Mucosa of gallbladder (tissue), 1 donor: ENCODE results near the gene PREX1. TPM values are rescaled to one million over a fixed set of nuclear protein-coding genes. Genes with fewer than 3 reads are reported as not detected.
"Not testable (repeated sequence)": the region's sequence is repeated elsewhere in the genome, so short reads cannot be mapped to it uniquely, and the experiment has no call there.

Experiments
- DNase-seq: peaks from one replicate; pipeline ENCODE4 v3.0.0-alpha.2; 2020; ENCODE audit warnings: low spot score
- total RNA-seq: library from RNA; stranded (reverse); gene quantifications from one replicate; pipeline ENCODE4 v1.2.1, GENCODE V29; 2021
- donor health status: DM: no; HTN: no; CAD: no.

PREX1 gene
- total RNA-seq, 1 donor from 2014 or later, result 29.8 TPM

DNA sequence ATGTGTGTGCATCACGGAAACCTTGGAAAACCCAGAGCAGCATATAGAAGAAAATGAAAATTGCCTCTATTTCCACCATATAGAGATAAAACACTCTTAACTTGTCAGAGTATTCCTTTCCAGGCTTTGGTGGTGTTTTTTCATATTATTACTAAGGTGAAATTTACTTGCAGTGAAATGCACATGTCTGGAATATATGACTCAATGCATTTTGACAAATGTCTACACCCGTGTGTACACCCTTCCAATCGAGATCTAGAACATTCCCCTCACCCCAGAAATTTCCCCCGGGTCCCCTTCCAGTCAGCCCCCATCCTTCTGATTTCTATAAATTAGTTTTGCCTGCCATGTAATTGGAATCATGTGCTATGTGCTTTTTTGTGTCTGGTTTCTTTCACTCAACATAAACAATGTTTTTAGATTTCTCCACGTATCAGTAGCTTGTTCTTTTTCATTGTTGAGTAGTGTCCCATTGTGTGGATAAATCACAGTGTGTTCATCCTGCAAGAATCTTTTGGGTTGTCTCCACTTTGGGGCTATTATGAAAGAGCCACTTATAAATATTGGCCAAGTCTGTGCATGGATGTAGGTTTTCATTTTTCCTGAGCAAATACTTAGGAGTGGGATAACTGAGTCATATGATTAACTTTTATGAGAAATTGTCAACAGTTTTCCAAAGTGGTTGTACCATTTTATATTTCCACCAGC, 19.9 kb upstream of the PREX1 start:
- no peak for DNase-seq

DNA sequence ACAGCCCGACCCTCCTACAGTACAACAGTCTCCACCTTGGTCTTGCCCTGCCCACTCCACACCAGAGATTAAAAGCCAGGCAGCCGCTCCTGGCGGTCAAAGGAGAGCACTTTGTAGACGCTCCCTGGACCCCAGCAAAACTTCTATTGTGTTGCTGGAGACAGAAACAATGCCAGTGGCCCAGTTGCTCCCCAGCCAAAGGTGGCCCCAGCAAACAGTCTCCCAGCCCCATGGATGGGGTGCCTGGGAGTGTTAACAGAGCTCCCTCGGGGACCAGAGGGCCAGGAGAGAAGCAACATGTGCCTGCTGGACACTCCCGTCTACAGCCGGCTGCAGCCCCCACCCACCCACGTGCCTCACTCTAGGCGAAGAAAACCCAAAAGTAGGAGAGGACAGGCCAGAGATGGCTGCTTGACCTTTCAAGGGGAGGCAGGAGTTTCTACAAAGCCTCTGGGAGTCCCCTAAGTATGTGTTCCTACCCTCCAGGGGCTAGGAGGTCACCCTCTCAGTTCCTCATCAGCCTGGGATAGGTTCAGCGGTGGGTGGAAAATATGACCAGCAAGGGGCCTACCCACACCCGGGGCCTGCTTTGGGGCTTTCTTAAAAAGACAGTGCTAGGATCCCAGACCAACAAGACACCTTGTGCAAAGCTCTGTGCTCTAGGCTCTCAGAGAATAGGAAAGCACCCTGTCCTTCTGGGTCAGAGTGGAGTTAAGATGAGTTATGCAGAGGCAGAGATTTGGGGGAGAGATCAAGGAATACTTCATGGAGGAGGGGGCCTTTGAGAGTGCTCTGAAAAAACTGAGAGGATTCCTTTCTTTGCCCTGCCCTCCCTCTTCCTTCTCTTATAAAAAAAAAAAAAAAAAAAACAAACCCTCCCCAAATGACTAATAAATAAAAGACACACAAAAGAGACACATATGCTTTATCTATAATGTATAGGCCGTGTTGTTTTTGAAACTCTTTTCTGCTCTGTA, 19.0 kb upstream of the PREX1 start:
- DNase-seq, result no peak

DNA sequence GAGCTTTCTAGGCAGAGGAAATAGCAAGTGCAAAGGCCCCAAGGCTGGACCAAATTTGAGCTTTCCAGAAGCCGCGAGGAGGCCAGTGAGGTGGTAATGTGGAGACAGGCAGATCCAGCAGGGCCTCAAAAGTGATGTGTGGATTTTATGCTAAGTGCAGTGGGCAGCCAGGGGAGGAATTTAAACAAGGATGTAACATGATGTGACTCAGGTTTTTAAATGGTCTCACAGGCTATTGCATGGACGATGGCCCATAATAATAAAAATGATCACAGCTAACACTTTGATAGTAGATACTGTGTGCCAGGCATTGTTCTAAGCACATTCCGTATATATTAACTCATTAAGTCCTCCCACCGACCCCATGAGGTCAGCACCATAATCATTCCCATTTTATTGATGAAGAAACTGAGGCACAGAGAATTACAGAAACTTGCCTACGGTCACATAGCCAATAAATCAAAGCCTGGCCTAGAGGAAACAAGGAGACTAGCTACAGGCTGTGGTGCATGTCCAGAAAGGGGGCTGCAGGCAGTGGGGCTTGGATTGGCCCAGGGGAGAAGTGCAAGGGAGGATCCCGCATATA, 18.0 kb upstream of the PREX1 start:
- DNase-seq, result no peak

DNA sequence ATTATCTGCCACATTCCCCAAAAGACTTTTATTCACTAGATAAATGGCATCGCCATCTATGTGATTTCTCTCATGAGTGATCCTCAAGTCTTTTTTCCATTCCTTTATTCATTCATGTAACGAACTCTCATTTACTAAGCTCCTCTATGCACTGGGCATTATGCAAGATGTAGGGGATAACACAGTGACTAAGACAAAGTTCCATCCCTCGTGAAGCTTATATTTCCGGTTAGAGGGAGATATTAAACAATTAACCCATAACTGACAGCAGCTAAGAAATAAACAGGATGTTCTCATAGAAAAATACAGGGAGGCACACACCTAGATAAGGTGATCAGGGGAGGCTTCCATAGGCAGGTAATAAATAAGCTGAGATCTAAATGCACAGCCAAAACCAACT, 17.2 kb upstream of the PREX1 start:
- no peak for DNase-seq

DNA sequence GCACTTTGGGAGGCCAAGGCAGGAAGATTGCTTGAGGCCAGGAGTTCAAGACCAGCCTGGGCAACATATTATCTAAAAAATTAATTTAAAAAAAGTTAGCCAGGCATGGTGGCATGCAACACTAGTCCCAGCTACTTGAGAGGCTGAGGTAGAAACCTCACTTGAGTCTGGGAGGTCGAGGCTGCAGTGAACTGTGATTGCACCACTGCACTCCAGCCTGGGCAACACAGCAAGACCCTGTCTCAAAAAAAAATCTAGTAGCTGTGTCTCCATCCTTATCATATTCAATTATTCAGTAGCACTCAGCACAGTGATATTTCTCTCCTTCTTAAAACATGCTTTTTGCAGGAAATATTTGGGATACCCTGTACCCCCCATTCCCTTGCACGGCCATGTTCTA, 16.1 kb upstream of the PREX1 start:
- DNase-seq, result not testable (repeated sequence)

DNA sequence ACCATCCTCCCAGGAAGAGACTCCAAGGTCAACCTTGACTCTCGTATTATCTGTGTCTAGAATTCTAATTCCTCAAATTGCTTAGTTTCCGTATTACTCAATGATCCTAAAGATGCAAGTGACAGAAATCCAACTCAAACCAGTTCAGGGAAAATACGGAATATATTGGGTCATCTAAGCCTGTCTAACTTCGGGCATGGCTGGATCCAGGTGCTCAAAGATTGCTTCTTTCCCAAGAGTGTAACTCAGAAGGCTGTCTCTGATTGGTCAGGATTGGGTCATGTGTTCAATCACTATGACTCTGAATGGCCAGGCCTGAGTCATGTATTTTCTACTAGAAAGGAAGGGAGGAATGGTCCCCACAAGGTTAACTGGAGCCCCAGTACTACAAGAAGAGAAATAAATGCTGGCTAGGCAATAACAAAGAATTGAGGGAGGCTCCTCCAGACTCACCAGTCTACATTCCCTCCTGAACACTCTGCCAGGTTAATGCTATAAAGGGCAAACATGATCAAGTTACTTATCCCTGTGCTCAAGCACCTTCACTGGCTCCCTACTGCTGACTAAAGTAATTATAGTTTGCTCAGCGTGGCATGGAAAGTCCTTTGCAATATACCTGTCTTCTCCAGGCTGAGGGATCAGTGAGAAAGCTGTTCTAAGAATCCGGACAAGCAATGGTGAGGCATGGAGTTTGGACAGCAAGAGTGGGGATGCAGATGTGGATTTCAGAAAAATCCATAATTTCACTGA, 15.4 kb upstream of the PREX1 start:
- DNase-seq, result no peak

DNA sequence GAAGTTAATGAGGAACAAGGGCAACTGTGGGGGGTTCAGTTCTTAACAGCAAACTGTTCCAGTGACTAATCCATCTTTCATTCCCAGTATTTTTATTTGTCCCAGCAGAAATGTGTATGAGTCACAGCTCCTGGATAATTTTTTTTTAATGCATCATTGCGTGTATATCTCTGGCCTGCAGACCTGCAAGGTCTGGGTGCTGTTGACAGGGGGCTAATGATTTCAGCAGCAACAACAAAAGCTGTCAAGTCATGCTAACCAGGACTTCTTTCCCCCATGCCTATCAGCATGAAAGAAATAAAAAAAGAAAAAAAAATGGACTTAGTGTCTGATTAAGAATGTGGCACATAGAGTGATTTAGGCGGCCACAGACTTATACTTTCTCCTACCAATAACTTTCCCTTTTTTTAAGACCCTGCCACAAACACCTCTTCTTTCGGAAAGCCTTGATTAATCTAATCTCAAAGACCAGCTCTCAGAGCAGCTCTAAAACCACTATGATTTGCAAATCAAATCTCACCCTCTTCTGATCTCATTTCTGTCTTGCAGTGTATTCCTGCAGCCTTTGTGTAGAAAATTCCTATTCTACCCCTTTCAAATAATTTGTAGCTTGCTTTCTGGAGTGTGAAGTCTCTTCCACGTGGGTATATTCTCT, 14.2 kb upstream of the PREX1 start:
- DNase-seq, result no peak

DNA sequence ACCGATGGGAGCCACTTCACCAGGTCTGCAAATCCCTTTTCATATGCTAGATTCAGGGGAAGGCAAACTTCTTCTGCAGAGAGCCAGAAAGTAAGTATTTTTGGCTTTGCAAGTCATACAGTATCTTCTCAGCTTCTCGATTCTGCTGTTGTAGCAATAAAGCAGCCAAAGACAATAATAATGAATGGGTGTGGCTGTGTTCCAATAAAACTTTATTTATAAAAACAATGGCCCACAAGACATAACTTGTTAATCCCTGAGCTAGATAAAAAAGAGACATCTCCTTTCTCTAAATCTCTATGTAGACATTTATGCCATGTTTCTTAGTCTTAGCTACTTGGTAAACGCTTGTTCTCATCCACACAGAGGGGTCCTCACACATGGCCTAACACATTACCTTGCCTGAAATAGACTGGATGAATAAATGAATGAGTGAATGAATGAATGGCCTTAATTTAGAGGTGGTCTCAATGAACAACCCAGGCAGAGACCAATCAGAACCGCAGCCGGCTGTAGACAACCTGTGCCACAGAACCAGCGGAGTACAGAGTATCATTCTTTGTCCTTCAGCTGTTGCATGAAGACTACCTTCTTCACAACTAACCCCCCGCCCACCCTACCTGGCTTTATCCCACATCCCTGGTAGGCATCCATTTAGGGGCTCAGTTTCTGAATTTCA, 13.5 kb upstream of the PREX1 start:
- DNase-seq, result no peak

DNA sequence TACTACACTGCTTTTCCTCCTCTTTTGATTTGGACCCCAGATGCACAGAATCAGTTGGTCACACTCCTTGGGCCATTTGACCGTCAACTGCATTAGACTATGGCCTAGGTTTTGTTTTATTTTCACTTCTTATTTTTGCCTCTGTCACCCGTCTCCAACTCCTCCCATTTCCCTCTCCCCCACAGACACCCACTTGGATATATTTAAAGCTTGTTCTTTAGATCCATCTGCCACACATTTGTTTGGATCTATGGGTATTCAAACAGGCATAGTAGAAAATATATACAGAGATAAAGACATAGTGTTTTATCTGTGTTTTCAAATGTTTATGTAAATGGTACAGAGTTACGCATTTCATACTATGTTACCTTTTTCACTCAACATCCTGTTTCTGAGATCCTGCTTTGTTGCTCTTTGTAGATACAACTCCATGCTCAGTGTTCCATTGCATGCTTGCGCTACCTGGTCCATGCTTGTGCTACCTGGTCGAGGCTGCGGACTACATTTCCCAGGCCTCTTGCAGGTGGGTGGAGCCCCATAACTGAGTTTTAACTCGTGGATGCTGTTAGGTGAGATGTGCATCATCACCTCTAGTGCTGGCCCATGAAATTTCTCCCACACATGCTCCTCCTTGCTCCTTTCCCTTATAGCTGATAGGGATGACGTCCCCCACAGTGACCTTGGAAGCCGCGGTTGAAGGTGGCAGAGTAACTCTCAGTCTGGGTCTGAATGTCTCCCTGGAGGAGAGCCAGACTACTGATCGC, 11.5 kb upstream of the PREX1 start:
- DNase-seq, result no peak

DNA sequence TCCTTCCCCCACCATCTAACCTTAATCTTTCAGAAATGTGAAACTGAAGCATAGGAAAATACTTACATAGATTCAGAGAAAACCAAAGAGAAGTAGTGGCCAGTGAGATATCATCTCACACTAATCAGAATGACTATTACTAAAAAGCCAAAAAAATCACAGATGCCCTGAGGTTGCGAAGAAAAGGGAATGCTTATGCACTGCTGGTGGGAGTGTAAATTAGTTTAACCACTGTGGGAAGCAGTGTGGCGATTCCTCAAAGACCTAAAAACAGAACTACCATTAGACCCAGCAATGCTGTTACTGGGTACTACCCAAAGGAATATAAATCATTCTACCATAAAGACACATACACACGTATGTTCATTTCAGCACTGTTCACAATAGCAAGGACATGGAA, 9.2 kb upstream of the PREX1 start:
- DNase-seq, result no peak

DNA sequence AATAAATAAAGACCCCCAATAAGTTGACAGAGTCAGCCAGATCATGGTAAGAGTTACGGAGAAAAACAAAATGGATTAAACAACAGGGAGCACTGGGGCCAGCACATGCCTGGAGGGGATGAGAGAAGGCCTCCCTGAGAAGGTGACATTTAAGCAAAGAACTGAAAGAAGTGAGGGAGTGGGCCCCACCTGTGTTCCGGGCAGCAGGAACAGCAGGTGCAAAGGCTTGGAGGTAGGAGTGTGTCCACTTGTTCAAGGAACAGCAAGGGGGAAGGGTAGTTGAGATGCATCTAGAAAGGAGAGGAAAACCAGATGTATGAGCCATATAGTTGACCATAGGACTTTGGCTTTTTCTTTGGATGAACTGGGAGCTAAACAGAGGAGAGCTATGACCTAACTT, 7.6 kb upstream of the PREX1 start:
- DNase-seq, result no peak

DNA sequence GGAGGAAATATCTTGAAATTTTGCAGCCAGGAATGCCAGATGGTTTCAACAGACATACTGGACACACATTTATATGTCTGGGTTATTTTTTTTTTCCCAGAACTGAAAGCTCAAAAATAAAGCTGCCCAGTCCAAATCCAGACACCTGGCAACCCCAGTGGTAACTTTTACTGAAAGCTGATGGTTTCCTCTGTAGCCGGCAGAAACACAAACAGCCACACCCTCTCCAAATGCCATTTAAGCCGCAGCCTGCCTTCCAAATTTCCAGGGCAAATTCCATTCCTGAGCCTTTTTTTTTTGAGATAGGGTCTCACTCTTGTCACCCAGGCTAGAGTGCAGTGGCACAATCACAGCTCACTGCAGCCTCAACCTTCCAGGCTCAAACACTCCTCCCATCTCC, 6.5 kb upstream of the PREX1 start:
- no peak for DNase-seq

DNA sequence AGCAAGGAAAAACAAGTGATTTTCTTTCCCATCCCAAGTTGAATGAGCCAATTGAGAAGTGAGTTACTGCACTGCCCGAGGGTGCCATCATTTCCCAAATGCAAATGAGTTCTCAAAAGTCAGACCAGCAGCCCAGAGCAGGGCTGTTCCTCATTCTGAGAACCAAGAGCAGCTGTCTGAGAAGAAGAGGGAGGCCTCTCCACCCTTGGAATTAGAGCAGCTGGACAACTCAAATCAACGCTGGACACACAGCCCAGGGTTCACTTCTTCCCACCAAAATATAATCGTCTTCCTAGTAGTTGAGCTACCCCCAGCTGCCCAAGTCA, 4.6 kb upstream of the PREX1 start:
- DNase-seq, result no peak

DNA sequence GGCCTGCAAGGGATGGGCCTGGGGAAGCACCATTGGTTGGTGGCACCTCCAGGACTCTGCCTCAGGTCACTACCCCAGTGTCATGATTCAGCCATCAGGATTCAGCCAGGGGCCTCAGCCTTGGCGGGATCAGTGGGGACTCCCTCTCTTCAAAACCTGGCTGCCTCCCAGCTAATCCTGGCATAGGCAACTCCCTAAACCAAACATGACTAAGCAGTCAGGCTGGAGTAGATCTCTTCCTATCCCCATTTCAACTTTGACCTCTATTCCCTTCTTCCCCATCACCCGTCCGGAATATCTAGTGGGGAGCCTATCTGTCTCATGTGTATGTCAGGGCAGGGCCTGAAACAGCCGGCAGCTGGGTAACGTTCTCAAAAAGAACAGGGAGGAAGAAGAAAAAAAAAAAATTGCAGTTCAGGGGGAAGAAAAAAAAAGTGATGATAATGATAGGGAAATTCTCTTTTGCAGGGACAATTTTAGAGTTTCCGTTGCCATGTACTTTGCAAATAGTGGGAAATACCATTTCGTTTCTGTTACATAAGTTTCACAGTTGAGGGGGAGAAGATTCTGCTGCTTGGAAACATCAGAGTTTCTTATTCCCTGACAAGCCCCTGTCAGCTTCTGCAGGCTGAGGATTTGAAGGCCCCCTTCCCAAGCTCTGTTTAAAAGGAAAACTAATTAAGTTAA, 4.1 kb upstream of the PREX1 start:
- no peak for DNase-seq

DNA sequence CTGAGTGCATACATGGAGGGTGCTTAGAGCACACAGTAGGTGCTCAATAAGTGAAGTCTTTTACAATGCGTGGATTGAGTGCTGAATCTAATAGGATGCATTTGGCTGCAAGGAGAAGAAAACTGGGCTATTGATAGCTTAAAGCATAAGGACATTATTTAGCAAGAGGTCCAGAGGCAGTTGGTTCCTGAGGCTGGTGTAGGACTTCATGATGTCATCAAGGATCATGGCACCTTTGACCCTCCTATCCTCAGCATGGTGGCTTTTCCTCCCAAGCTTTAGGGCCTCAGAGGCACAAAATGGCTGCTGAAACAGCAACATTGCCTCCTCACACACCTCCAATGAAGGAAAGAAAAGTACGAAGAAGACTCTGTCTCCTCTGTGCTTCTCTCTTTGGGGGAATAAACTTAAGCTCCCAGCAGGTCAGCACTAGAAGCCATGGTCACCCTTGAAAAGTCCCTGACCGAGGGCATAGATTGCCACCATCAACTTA, 3.1 kb upstream of the PREX1 start:
- no peak for DNase-seq

DNA sequence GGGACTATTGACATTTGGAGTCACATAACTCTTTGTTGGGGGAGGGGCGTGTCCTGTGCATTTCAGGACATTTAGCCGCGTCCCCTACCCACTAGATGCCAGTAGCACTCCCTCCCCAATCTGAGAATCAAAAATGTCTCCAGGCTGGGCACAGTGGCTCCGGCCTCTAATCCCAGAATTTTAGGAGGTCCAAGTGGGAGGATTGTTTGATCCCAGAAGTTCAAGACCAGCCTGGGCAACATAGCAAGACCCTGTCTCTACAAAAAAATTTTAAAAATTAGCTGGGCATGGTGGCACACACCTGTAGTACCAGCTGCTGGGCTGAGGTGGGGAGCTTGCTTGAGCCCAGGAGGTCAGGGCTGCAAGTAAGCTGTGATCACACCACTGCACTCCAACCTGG, 2.1 kb upstream of the PREX1 start:
- no peak for DNase-seq

DNA sequence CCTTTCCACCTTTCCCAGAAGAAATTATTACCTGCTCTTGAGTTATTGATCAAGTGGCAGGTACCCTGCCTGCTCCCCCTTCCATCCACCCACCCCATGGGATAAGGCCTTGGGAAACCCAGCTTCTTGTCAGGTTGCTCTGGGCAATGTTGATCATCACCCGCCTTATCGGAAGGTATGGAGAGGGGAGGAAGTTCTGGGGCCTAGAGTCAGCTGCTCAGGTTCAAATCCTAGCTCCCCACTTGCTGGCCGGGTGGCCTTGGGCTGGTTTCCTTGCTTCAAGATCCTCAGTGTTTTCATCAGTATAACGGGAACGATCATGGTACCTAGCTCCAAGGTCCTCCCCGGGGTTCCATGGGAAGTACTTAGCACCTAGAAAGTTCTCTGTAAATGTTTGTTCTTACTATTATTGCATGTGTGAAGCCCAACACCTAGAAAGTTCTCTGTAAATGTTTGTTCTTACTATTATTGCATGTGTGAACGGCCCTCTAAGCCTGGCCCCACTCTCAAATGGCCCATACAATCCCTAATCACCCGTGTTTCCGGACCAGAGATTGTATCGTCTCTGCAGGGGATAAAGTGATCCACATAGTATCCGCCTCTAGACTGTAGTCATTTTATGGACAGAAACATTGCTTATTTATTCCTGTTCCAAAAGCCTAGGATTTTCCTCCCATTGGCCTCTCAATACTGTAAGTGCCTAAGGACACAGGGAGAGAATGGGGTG, 1.1 kb upstream of the PREX1 start:
- DNase-seq, result no peak

DNA sequence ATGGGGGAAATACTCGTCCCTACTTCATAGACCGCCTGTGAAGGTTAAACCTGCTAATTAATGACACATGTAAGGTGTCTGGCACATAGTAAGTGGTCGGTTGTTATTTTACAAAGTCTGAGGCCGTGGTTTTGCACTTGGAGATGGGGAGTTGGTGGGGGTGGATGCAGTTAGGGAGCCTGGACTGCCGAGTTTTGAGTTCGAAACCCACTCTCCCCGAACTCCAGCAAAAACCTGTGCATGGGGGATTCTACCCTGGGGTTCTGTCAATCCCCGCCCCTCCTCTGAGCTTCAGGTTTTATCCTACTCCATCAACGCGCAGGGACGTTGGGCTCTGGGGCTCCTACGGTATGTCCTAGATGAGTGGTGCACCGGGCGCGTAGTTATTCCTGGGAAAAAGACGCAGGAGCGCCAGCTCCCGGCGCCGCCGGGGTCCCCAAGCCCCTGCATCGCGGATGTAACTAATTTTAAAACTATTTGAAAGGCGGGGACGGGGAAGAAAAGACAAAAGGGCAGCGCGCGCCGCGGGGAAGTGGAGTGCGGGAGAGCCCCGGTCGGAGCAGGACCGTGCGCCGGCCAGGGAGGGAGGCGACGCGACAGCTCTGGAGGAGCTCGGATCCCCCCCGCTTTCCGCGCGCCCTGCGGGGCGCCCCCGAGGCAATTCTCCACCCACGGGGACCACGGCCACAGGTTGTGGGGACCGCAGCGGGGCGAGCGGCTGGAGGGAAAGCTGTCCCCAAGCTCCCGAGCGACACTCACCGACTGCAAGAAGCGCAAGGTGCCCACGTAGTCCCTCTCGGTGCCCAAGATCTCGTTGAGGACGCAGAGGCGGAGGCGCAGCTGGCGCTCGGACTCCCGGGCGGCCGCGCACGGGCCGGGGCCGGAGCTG, 672 bp downstream of the PREX1 start:
- DNase-seq, result no peak
